ENCODE results near the gene JAK1. TPM values are rescaled to one million over a fixed set of nuclear protein-coding genes. Genes with fewer than 3 reads are reported as not detected.

The JAK1 gene
- total RNA-seq, 4 donors from 2014 or later, result 121 to 241 (median 165) TPM

DNA sequence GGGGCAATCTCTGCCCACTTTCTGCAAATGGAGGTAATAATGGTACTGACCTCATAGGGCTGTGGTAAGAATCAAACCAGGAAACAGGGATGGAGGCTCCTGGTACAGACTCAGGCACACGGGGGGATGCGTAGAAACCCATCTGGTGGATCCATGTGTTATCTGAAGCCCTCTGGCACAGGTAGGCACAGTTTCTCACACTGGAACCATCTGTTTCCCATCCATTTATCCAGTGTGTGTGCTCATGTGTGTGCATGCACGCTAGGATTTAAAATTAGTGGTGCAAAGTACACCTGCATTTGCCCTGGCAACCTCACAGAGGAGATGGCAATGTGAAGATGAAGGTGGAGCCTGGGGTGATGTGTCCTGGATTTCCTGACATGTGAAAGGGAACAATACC is 118.2 kb downstream of the JAK1 start:
- H3K9me3 ChIP-seq, result no peaks in the 10 kb centered on the region
- TF ChIP-seq POLR2A (IDR thresholded peaks at IDR 0.05) (no peak), CTCF (IDR thresholded peaks at IDR 0.05 in 4 of 5, conservative IDR thresholded peaks at IDR 0.05 in 1 of 5) (no peak)
- no peaks in the 10 kb centered on the region for H3K27me3 ChIP-seq
- intact Hi-C loops (cut with DNase I; ENCODE audit: low total_unique reads) (no loop called here), in situ Hi-C loops (cut with MboI; ENCODE audit: low sequenced_read_pairs in 4 of 4) (no loop called here)
- DNase-seq (no peak), ATAC-seq (no peak)
- H3K4me1 ChIP-seq, result peaks cover 3 to 13% of the 10 kb centered on the region in 2 donors
- peaks cover 0 to 91% of the 10 kb centered on the region in 2 donors for H3K36me3 ChIP-seq
- H3K27ac ChIP-seq, result no peak overlapping the region
- H3K4me3 ChIP-seq, result no peak overlapping the region

DNA sequence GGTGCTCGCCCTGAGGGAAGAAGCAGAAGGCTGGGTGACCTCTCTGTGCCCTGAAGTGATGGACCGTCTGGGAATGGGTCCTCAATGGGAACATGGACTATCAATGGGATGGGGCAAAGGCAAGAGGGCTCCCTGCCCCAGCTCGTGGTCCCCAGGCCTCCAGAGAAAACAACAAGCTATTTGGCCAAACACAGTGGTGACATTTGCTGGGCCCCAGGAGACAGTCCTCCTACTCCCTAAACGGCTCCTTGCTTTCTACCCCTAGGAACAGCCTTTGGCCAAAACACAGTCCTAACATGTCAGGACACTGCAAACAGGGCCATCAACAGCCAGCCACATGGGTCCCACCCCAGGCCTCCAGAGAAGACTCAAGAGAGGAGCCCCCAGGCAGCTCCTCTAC is 118.7 kb downstream of the JAK1 start:
- Histone ChIP-seq H3K27me3 (no peaks in the 10 kb centered on the region), H3K36me3 (peaks cover 0 to 89% of the 10 kb centered on the region in 2 donors), H3K4me1 (peaks cover 3 to 13% of the 10 kb centered on the region in 2 donors), H3K9me3 (no peaks in the 10 kb centered on the region), H3K27ac (no peak overlapping the region), H3K4me3 (no peak overlapping the region)
- TF ChIP-seq POLR2A (IDR thresholded peaks at IDR 0.05) (no peak), CTCF (IDR thresholded peaks at IDR 0.05 in 4 of 5, conservative IDR thresholded peaks at IDR 0.05 in 1 of 5) (no peak)
- DNase-seq (no peak), ATAC-seq (no peak)
- intact Hi-C loops (cut with DNase I; ENCODE audit: low total_unique reads), result no loop called here
- in situ Hi-C loops (cut with MboI; ENCODE audit: low sequenced_read_pairs in 4 of 4), result no loop called here

DNA sequence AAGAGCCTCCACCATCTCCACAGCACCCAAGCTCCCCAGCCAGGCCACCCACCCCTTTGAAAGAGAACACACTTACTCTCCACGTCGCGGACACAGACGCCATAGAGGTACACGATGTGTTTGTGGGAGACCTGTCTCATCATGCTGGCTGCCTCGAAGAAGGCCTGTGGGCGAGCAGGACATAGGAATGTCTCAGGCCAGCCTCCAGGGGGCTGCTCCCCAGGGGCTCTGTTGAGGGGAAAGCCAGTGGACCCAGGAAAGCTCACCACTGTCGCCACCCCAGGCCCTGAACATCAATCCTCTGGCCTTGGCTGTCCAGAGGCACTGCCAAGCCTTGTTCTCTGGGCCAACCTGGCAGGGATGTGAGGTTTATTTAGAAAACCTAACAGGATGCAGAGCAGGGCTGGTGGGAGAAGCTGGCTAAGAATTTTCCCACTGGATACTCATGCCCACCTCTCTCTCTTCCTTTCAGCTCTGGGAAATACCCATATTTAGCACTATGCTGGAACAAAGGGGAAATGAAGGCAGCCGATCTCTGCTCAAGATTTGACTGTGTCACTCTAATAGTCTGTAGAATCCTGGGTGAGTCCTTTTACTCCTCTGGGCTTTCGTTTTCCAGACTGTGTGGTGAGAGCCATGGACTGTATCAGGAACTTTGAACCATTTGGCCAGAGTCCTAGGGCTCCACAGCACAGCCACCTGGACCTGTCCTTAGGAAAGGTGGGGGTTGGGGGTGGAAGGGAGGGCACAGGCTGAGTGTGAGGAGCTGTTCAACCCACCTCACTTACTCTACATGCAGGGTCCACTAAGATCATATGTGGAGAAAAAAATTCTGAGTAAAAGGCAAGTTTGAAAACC is 119.5 kb downstream of the JAK1 start:
- no peak for DNase-seq
- Histone ChIP-seq H3K27ac (peak overlapping the region in 3 of 4 donors; percentile 4 to 47 (median 33)), H3K27me3 (no peaks in the 10 kb centered on the region), H3K36me3 (peaks cover 0 to 85% of the 10 kb centered on the region in 2 donors), H3K9me3 (no peaks in the 10 kb centered on the region), H3K4me1 (peaks cover 7 to 14% of the 10 kb centered on the region in 2 donors), H3K4me3 (no peak overlapping the region)
- intact Hi-C loops (cut with DNase I; ENCODE audit: low total_unique reads), result no loop called here
- in situ Hi-C loops (cut with MboI; ENCODE audit: low sequenced_read_pairs in 4 of 4), result no loop called here
- ATAC-seq, result no peak
- TF ChIP-seq CTCF (IDR thresholded peaks at IDR 0.05 in 4 of 5, conservative IDR thresholded peaks at IDR 0.05 in 1 of 5), result no peak
- no peak for TF ChIP-seq POLR2A (IDR thresholded peaks at IDR 0.05)

GRCh38 chr1:64845831-64846425 is 120.4 kb downstream of the JAK1 start:
- Histone ChIP-seq H3K4me3 (no peak overlapping the region), H3K9me3 (no peaks in the 10 kb centered on the region), H3K36me3 (peaks cover 3 to 85% of the 10 kb centered on the region in 2 donors), H3K27ac (peak overlapping the region in 2 of 4 donors; percentile 33 to 47), H3K27me3 (no peaks in the 10 kb centered on the region), H3K4me1 (peaks cover 11 to 23% of the 10 kb centered on the region in 2 donors)
- no peak for TF ChIP-seq CTCF (IDR thresholded peaks at IDR 0.05 in 4 of 5, conservative IDR thresholded peaks at IDR 0.05 in 1 of 5)
- intact Hi-C loops (cut with DNase I; ENCODE audit: low total_unique reads) (no loop called here), in situ Hi-C loops (cut with MboI; ENCODE audit: low sequenced_read_pairs in 4 of 4) (no loop called here)
- DNase-seq (no peak), ATAC-seq (no peak)

Measured in gastrocnemius medialis (tissue), 4 donors.